Omental fat pad (tissue), 4 donors: Measurements from ENCODE around the gene TNIK. TPM values are rescaled to one million over a fixed set of nuclear protein-coding genes. Genes with fewer than 3 reads are reported as not detected.

Experiments
- ATAC-seq: fragments of 150-250 bp; one replicate; pipeline ENCODE4 v1.9.1; 2016; ENCODE audit warnings: mild to moderate bottlenecking, moderate library complexity; ENCODE audit not compliant: low FRiP score
- DNase-seq: peaks from one replicate; pipeline ENCODE4 v3.0.0-alpha.2; 2019; ENCODE audit warnings: low spot score
- CTCF ChIP-seq, 3 donors: fragments of 450-650 bp; IDR thresholded peaks; one replicate each; pipeline ENCODE4 v1.5.1; 2016 to 2017; ENCODE audit warnings: antibody characterized with exemption in 3 of 3, mild to moderate bottlenecking in 3 of 3, moderate library complexity in 2 of 3
- total RNA-seq, 4 donors: library from RNA; depleted of rRNA; stranded (reverse); fragments of >200 nt; gene quantifications; one replicate each; pipeline ENCODE4 v1.1.0, GENCODE V29; 2016

Gene TNIK
- total RNA-seq, 4 donors from 2014 or later, result 3.9 to 12.8 (median 6.5) TPM

DNA sequence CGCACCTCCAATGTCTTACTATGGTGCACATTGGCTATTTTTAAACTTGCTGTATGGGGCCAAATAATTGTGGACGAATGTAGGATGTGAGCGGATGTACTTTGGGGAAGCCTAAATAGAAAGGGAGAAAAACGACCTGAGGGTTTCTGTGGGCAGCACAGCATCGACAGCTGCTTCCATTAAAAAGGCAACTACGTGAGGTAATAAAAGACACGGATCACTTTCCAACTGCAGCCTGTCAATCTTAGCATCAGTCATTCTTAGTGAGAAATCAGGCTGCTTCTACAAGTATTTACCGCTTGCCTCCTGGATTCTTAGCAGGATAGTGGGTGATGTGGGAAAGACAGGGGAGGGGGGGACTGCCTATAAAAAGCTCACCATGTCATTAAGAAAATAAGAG lies 247.0 kb downstream of the TNIK start:
- DNase-seq (no peak), ATAC-seq (no peak)
- TF ChIP-seq CTCF (IDR thresholded peaks at IDR 0.05), result no peak

DNA sequence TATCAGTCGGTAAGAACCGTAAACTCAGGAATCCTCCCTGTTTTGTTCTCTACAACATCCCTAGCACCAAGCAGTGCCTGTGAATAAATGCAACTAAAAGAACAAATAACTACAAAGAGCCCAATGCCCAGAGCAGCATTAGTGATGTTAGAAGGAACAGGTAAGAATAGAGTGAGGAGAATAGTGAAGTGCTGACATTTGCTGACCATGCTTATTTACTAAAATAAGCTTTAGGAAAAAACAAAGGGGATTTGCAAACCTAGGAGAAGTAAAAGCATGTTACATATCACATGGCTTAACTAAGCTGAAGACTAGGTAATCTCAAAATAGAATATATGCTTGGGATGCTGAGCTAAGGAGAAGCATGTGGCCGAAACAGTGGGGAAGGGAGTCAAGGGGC lies 247.6 kb downstream of the TNIK start:
- ATAC-seq (no peak), DNase-seq (no peak)
- no peak for TF ChIP-seq CTCF (IDR thresholded peaks at IDR 0.05)

GRCh38 chr3:171206283-171206682 lies 253.9 kb downstream of the TNIK start:
- ATAC-seq, result no peak
- no peak for TF ChIP-seq CTCF (IDR thresholded peaks at IDR 0.05)
- no peak for DNase-seq

- no peak for DNase-seq
- no peak for ATAC-seq
- no peak for TF ChIP-seq CTCF (IDR thresholded peaks at IDR 0.05)
These were observed 255.3 kb downstream of the TNIK start for GRCh38 chr3:171204942-171205341.

DNA sequence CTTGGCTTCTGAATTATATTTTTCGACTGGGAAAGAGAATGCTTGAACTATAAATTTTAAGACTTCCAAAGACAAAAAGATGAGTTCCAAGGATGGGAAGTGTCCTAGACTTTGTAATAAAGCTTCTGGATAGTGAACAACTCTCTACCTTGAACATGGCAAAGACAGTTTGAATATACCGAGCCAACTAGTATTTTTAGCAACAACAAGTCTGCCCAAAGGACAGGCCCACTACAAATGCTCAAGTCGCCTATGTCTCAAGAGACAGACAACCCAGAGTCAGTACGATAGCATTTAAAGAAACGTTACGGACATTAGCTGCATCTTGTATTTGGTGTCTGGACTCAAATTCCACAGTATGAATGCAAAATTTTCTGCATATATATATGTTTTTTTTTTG lies 258.4 kb downstream of the TNIK start:
- no peak for ATAC-seq
- no peak for DNase-seq
- TF ChIP-seq CTCF (IDR thresholded peaks at IDR 0.05), result no peak

GRCh38 chr3:171200750-171201088 lies 259.5 kb downstream of the TNIK start:
- ATAC-seq, result no peak

More at GRCh38 chr3:171200750-171201088, 259.5 kb downstream of the TNIK start:
- TF ChIP-seq CTCF (IDR thresholded peaks at IDR 0.05), result no peak
- no peak for DNase-seq
